Gastroesophageal sphincter (tissue), 3 donors: Measurements from ENCODE around the gene CPHXL2.

Experiments
- CTCF ChIP-seq, 4 experiments: fragments of 200-600 bp in 2 of 4; fragments of 450-650 bp in 2 of 4; sonication (generic) in 1 of 4; IDR thresholded peaks; one replicate each; pipeline ENCODE4 v1.5.1; 2017 to 2019; ENCODE audit warnings: antibody characterized with exemption in 4 of 4, mild to moderate bottlenecking in 2 of 4, moderate library complexity in 2 of 4
- EP300 ChIP-seq: sonication (generic); formaldehyde crosslinking; IDR thresholded peaks from one replicate; pipeline ENCODE4 v1.6.1; 2017; ENCODE audit warnings: antibody characterized with exemption, mild to moderate bottlenecking
- POLR2A ChIP-seq, 2 donors: fragments of 450-650 bp; IDR thresholded peaks; one replicate each; pipeline ENCODE4 v1.6.1; 2017; ENCODE audit warnings: antibody characterized with exemption in 2 of 2, mild to moderate bottlenecking in 2 of 2, moderate library complexity in 1 of 2
- POLR2AphosphoS5 ChIP-seq: sonication (generic); formaldehyde crosslinking; IDR thresholded peaks from one replicate; pipeline ENCODE4 v1.6.1; 2017; ENCODE audit warnings: antibody characterized with exemption

- TF ChIP-seq CTCF (IDR thresholded peaks at IDR 0.05) = peak in 1 of 4 experiments; percentile 19
- TF ChIP-seq POLR2A (IDR thresholded peaks at IDR 0.05) = no peak
- TF ChIP-seq POLR2AphosphoS5 = no peak
- TF ChIP-seq EP300 = no peak
Observed at GRCh38 chr16:75695708-75696107, 18.9 kb upstream of the CPHXL2 start.
